Measurements from ENCODE around the gene GPT2. TPM values are rescaled to one million over a fixed set of nuclear protein-coding genes. Genes with fewer than 3 reads are reported as not detected.

Gene GPT2
- total RNA-seq, 1 donor from 2014 or later: 71.2 TPM

GRCh38 chr16:46911650-46912049 is 27.5 kb downstream of the GPT2 start:
- Histone ChIP-seq H3K36me3 (ENCODE audit: control insufficient read depth, insufficient read depth, low read length) (no peaks in the 10 kb centered on the region), H3K27me3 (ENCODE audit: control insufficient read depth, insufficient read depth, low read length) (no peaks in the 10 kb centered on the region), H3K4me3 (ENCODE audit: low read depth, low read length) (no peak overlapping the region)
- no peak for DNase-seq (ENCODE audit: low read depth)
- TF ChIP-seq CTCF (IDR thresholded peaks at IDR 0.05; ENCODE audit: insufficient read depth, low read length, poor library complexity, severe bottlenecking): no peak

GRCh38 chr16:46914556-46915201 is 30.5 kb downstream of the GPT2 start:
- Histone ChIP-seq H3K36me3 (ENCODE audit: control insufficient read depth, insufficient read depth, low read length) (no peaks in the 10 kb centered on the region), H3K27me3 (ENCODE audit: control insufficient read depth, insufficient read depth, low read length) (no peaks in the 10 kb centered on the region), H3K4me3 (ENCODE audit: low read depth, low read length) (no peak overlapping the region)
- TF ChIP-seq CTCF (IDR thresholded peaks at IDR 0.05; ENCODE audit: insufficient read depth, low read length, poor library complexity, severe bottlenecking): no peak
- DNase-seq (ENCODE audit: low read depth): no peak

GRCh38 chr16:46915483-46916025 is 31.4 kb downstream of the GPT2 start:
- TF ChIP-seq CTCF (IDR thresholded peaks at IDR 0.05; ENCODE audit: insufficient read depth, low read length, poor library complexity, severe bottlenecking): no peak
- no peaks in the 10 kb centered on the region for H3K36me3 ChIP-seq (ENCODE audit: control insufficient read depth, insufficient read depth, low read length)
- H3K27me3 ChIP-seq (ENCODE audit: control insufficient read depth, insufficient read depth, low read length): no peaks in the 10 kb centered on the region
- no peak for DNase-seq (ENCODE audit: low read depth)
- no peak overlapping the region for H3K4me3 ChIP-seq (ENCODE audit: low read depth, low read length)

GRCh38 chr16:46916980-46917379 is 32.8 kb downstream of the GPT2 start:
- no peak for TF ChIP-seq CTCF (IDR thresholded peaks at IDR 0.05; ENCODE audit: insufficient read depth, low read length, poor library complexity, severe bottlenecking)
- Histone ChIP-seq H3K27me3 (ENCODE audit: control insufficient read depth, insufficient read depth, low read length) (no peaks in the 10 kb centered on the region), H3K36me3 (ENCODE audit: control insufficient read depth, insufficient read depth, low read length) (no peaks in the 10 kb centered on the region), H3K4me3 (ENCODE audit: low read depth, low read length) (no peak overlapping the region)
- no peak for DNase-seq (ENCODE audit: low read depth)

GRCh38 chr16:46918400-46918799 is 34.2 kb downstream of the GPT2 start:
- Histone ChIP-seq H3K4me3 (ENCODE audit: low read depth, low read length) (no peak overlapping the region), H3K36me3 (ENCODE audit: control insufficient read depth, insufficient read depth, low read length) (no peaks in the 10 kb centered on the region), H3K27me3 (ENCODE audit: control insufficient read depth, insufficient read depth, low read length) (no peaks in the 10 kb centered on the region)
- no peak for DNase-seq (ENCODE audit: low read depth)
- TF ChIP-seq CTCF (IDR thresholded peaks at IDR 0.05; ENCODE audit: insufficient read depth, low read length, poor library complexity, severe bottlenecking): no peak

All from kidney epithelial cell (primary cell).